SK-N-SH (cell line): ENCODE results near the gene CA12. TPM values are rescaled to one million over a fixed set of nuclear protein-coding genes. Genes with fewer than 3 reads are reported as not detected.

Experiments used
- CTCF ChIA-PET: fragments of 300-600, 350-600 bp; formaldehyde crosslinking; extraction: SDS; loops from one replicate; lab custom pipeline; 2021; lab: Yijun Ruan, JAX
- POLR2A ChIA-PET: fragments of 350-600 bp; sonication (Branson Sonifier 250); formaldehyde crosslinking; extraction: SDS; loops from one replicate; lab custom pipeline; 2020; ENCODE audit warnings: antibody characterized with exemption, inconsistent platforms; lab: Yijun Ruan, JAX
- DNase-seq: peaks from one replicate; pipeline ENCODE4 v3.0.0; 2012
- H2AFZ ChIP-seq: fragments of 200-600 bp; sonication (generic); 2 replicates; pipeline ENCODE4 v1.8.1; 2016; ENCODE audit warnings: antibody characterized with exemption, mild to moderate bottlenecking, low read depth
- H3F3A ChIP-seq: fragments of 200-600 bp; sonication (generic); replicated peaks from 2 replicates; pipeline ENCODE3; 2016; ENCODE audit warnings: antibody characterized with exemption, mild to moderate bottlenecking; ENCODE audit not compliant: insufficient read depth
- H3K27ac ChIP-seq, 2 experiments: fragments of 200-500 bp in 1 of 2; fragments of 200-600 bp in 1 of 2; sonication (Bioruptor generic) in 1 of 2; sonication (generic), shearing (Covaris generic) in 1 of 2; 2 replicates each; pipeline versions ENCODE4 v1.5.1 to v1.6.1; 2014 to 2016; ENCODE audit warnings: low read depth in 2 of 2, inconsistent platforms in 1 of 2, low read length in 1 of 2, mild to moderate bottlenecking in 1 of 2, mixed read lengths in 1 of 2
- H3K27me3 ChIP-seq: fragments of 200-600 bp; sonication (generic), shearing (Covaris generic); 2 replicates; pipeline ENCODE4 v1.6.1; 2016; ENCODE audit warnings: mixed run types; ENCODE audit not compliant: insufficient read depth
- H3K36me3 ChIP-seq, 2 experiments: fragments of 200-500 bp in 1 of 2; fragments of 200-600 bp in 1 of 2; sonication (Bioruptor generic) in 1 of 2; sonication (generic) in 1 of 2; replicated peaks in 1 of 2; 2 replicates each; pipeline versions ENCODE3 to v1.5.1; 2014 to 2016; ENCODE audit warnings: low read length in 1 of 2, mild to moderate bottlenecking in 1 of 2; ENCODE audit not compliant: insufficient read depth in 2 of 2, control insufficient read depth in 1 of 2
- H3K4me1 ChIP-seq, 2 experiments: fragments of 200-500 bp in 1 of 2; fragments of 200-600 bp in 1 of 2; sonication (Bioruptor generic) in 1 of 2; sonication (generic), shearing (Covaris generic) in 1 of 2; 2 replicates each; pipeline versions ENCODE4 v1.5.1 to v1.6.1; 2014 to 2016; ENCODE audit warnings: low read depth in 1 of 2, low read length in 1 of 2, mixed run types in 1 of 2; ENCODE audit not compliant: insufficient read depth in 2 of 2, control insufficient read depth in 1 of 2
- H3K4me2 ChIP-seq: fragments of 200-600 bp; sonication (generic), shearing (Covaris generic); 2 replicates; pipeline ENCODE4 v1.6.1; 2017; ENCODE audit warnings: mixed run types
- H3K4me3 ChIP-seq, 2 experiments: fragments of 200-500 bp in 1 of 2; fragments of 200-600 bp in 1 of 2; sonication (Bioruptor generic) in 1 of 2; sonication (generic), shearing (Covaris generic) in 1 of 2; 2 replicates each; pipeline versions ENCODE4 v1.5.1 to v1.8.1; 2014 to 2016; ENCODE audit warnings: low read depth in 2 of 2, inconsistent platforms in 1 of 2, low read length in 1 of 2, mild to moderate bottlenecking in 1 of 2, mixed read lengths in 1 of 2, moderate library complexity in 1 of 2
- H3K79me2 ChIP-seq: fragments of 200-600 bp; sonication (generic); 2 replicates; pipeline ENCODE4 v1.8.1; 2017; ENCODE audit warnings: mild to moderate bottlenecking; ENCODE audit not compliant: insufficient read depth
- H3K9ac ChIP-seq: fragments of 200-600 bp; sonication (generic); 2 replicates; pipeline ENCODE4 v1.6.1; 2017; ENCODE audit warnings: mixed run types
- H3K9me2 ChIP-seq: fragments of 200-600 bp; sonication (generic); 2 replicates; pipeline ENCODE4 v1.6.1; 2017; ENCODE audit warnings: mixed run types
- H3K9me3 ChIP-seq: fragments of 200-600 bp; sonication (generic); 2 replicates; pipeline ENCODE4 v1.6.1; 2017; ENCODE audit warnings: mixed run types, mild to moderate bottlenecking, moderate library complexity
- H4K20me1 ChIP-seq: fragments of 200-600 bp; sonication (generic); 2 replicates; pipeline ENCODE4 v1.6.1; 2017; ENCODE audit warnings: mild to moderate bottlenecking, mixed run types; ENCODE audit not compliant: insufficient read depth
- EP300 ChIP-seq, 2 experiments: IDR thresholded peaks; 2 replicates each; pipeline versions ENCODE4 v1.4.0 to v1.6.1; 2012; ENCODE audit warnings: borderline replicate concordance in 1 of 2, low read depth in 1 of 2, low read length in 1 of 2
- FOSL2 ChIP-seq: IDR thresholded peaks from 2 replicates; pipeline ENCODE4 v1.4.0; 2012; ENCODE audit warnings: low read depth, mild to moderate bottlenecking, moderate library complexity, borderline replicate concordance
- FOXJ3 ChIP-seq: sonication (generic); formaldehyde crosslinking; IDR thresholded peaks from 2 replicates; pipeline ENCODE4 v1.5.1; 2020; ENCODE audit warnings: mild to moderate bottlenecking, missing genetic modification reagents
- GATA2 ChIP-seq: sonication (generic); formaldehyde crosslinking; IDR thresholded peaks from 2 replicates; pipeline ENCODE4 v1.5.0; 2020; ENCODE audit warnings: mild to moderate bottlenecking, missing genetic modification reagents
- MEF2A ChIP-seq: IDR thresholded peaks from 2 replicates; pipeline ENCODE4 v1.4.0; 2012; ENCODE audit warnings: low read depth, borderline replicate concordance
- MXI1 ChIP-seq: IDR thresholded peaks from 2 replicates; pipeline ENCODE4 v1.6.1; 2012; ENCODE audit warnings: mild to moderate bottlenecking, low read depth, low read length, improper control_type of control experiment
- PBX3 ChIP-seq: IDR thresholded peaks from 2 replicates; pipeline ENCODE4; 2012
- POLR2AphosphoS5 ChIP-seq: IDR thresholded peaks from 2 replicates; pipeline ENCODE4 v1.6.1; 2012; ENCODE audit warnings: low read depth, low read length
- SMC3 ChIP-seq: IDR thresholded peaks from 2 replicates; pipeline ENCODE4 v1.6.1; 2012; ENCODE audit warnings: low read depth, low read length, improper control_type of control experiment
- TCF12 ChIP-seq: IDR thresholded peaks from 2 replicates; pipeline ENCODE4 v1.4.0; 2012
- TEAD4 ChIP-seq: IDR thresholded peaks from 2 replicates; pipeline ENCODE4 v1.4.0; 2012; ENCODE audit warnings: mild to moderate bottlenecking, borderline replicate concordance; ENCODE audit not compliant: insufficient read depth
- YY1 ChIP-seq: IDR thresholded peaks from 2 replicates; pipeline ENCODE4 v1.4.0; 2012; ENCODE audit warnings: low read depth, mild to moderate bottlenecking
- ZBTB33 ChIP-seq: IDR thresholded peaks from 2 replicates; pipeline ENCODE4 v1.4.0; 2012; ENCODE audit warnings: low read depth, borderline replicate concordance
- WGBS: methylation state at CpG from one replicate; pipeline ENCODE4 v1.1.6; 2017; ENCODE audit warnings: low lambda C conversion rate; 5-methylcytosine and 5-hydroxymethylcytosine counted together
- polyA plus RNA-seq, 3 experiments: library from polyadenylated mRNA; depleted of rRNA; stranded (reverse); fragments of >200 nt; gene quantifications; 2 replicates each; pipeline ENCODE4 v1.2.3, GENCODE V29; 2012
- TF ChIP-seq, protein P1 (sequence below): IDR thresholded peaks from 2 replicates; pipeline ENCODE4 v1.4.0; 2012; ENCODE audit warnings: low read depth, borderline replicate concordance
- TF ChIP-seq, protein P2 (sequence below): fragments of 150-350 bp; IDR thresholded peaks from 2 replicates; pipeline ENCODE4 v1.6.1; 2017; ENCODE audit warnings: antibody characterized with exemption, low read length, low read depth, borderline replicate concordance

CA12 gene
- polyA plus RNA-seq, 1 of the 3 experiments (the other 2 are of a cell fraction): 39.4 TPM

DNA sequence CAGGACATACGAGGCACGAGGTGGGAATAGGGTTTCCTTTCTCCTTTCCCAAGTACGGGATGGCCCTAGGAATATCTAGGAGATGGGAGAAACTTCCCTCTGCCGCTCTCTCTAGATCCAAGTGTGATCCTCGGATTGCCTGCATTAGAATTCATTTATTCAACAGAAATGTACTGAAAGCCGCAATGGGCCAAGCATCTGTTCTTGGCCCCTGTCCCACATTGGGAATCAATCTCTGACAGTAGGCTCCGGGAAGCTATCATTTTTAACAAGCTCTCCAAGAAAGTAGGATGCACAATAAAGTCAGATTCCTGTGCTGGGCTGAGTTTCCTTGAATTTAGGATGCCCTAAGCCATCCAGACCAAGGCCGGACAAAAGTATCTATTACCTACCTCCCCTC, 37.2 kb upstream of the CA12 start:
- TF ChIP-seq, protein P1, sequence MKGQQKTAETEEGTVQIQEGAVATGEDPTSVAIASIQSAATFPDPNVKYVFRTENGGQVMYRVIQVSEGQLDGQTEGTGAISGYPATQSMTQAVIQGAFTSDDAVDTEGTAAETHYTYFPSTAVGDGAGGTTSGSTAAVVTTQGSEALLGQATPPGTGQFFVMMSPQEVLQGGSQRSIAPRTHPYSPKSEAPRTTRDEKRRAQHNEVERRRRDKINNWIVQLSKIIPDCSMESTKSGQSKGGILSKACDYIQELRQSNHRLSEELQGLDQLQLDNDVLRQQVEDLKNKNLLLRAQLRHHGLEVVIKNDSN: no peak
- no peak for TF ChIP-seq POLR2AphosphoS5
- TF ChIP-seq PBX3: no peak
- TF ChIP-seq, protein P2, sequence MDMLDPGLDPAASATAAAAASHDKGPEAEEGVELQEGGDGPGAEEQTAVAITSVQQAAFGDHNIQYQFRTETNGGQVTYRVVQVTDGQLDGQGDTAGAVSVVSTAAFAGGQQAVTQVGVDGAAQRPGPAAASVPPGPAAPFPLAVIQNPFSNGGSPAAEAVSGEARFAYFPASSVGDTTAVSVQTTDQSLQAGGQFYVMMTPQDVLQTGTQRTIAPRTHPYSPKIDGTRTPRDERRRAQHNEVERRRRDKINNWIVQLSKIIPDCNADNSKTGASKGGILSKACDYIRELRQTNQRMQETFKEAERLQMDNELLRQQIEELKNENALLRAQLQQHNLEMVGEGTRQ: no peak
- TF ChIP-seq SMC3: no peak
- TF ChIP-seq YY1: no peak
- TF ChIP-seq MEF2A: no peak
- no peak for TF ChIP-seq FOXJ3 (CRISPR knock-in tag)
- TF ChIP-seq TCF12: no peak
- TF ChIP-seq MXI1: no peak
- no peak for TF ChIP-seq TEAD4
- no peak for TF ChIP-seq EP300 (IDR thresholded peaks at IDR 0.05; ENCODE audit: borderline replicate concordance in 1 of 2, low read depth in 1 of 2, low read length in 1 of 2)
- no peak for TF ChIP-seq GATA2
- TF ChIP-seq FOSL2: no peak
- no peak for TF ChIP-seq ZBTB33
- no peaks in the 10 kb centered on the region for H3K79me2 ChIP-seq
- H3K9me3 ChIP-seq: no peaks in the 10 kb centered on the region
- H3K4me1 ChIP-seq: no peaks in the 10 kb centered on the region
- H3K4me2 ChIP-seq: no peak overlapping the region
- H3K27me3 ChIP-seq: no peaks in the 10 kb centered on the region
- no peak for DNase-seq
- no peaks in the 10 kb centered on the region for H3K9me2 ChIP-seq
- H3K27ac ChIP-seq: no peak overlapping the region
- CTCF ChIA-PET: no interaction called here
- no peaks in the 10 kb centered on the region for H3K36me3 ChIP-seq
- WGBS: 91% methylated on average over 8 of the region's 8 CpGs
- H3K4me3 ChIP-seq: no peak overlapping the region
- POLR2A ChIA-PET: no interaction called here
- H4K20me1 ChIP-seq: no peaks in the 10 kb centered on the region
- H3F3A ChIP-seq: no peaks in the 10 kb centered on the region
- H2AFZ ChIP-seq: no peak overlapping the region
- no peak overlapping the region for H3K9ac ChIP-seq
